Measurements from ENCODE around the gene SLC25A38.
"Not testable (repeated sequence)": the region's sequence is repeated elsewhere in the genome, so short reads cannot be mapped to it uniquely, and the experiment has no call there.

SLC25A38 gene

GRCh38 chr3:39383045-39383880 lies at the start of gene SLC25A38:
Gene SLC25A38, plus strand, starts transcription at chr3:39383370. Its CDS starts 355 bp downstream, at chr3:39383725.
- peak; percentile 96 for DNase-seq

- DNase-seq = no peak
Measured at GRCh38 chr3:39333607-39334006, 49.6 kb upstream of the SLC25A38 start.

- DNase-seq = no peak
Measured at GRCh38 chr3:39334205-39334604, 49.0 kb upstream of the SLC25A38 start.

GRCh38 chr3:39338201-39338600 lies 45.0 kb upstream of the SLC25A38 start:
- DNase-seq = no peak

- DNase-seq = no peak
Measured at GRCh38 chr3:39339086-39339485, 44.1 kb upstream of the SLC25A38 start.

GRCh38 chr3:39343076-39343717 lies 40.0 kb upstream of the SLC25A38 start:
- DNase-seq = no peak

- DNase-seq = no peak
Measured at GRCh38 chr3:39343760-39344159, 39.4 kb upstream of the SLC25A38 start.

- DNase-seq = no peak
Measured at GRCh38 chr3:39344746-39345344, 38.3 kb upstream of the SLC25A38 start.

GRCh38 chr3:39346785-39347585 lies 36.2 kb upstream of the SLC25A38 start:
- DNase-seq = peak; percentile 89

GRCh38 chr3:39347586-39347876 lies 35.6 kb upstream of the SLC25A38 start:
- no peak for DNase-seq

- DNase-seq = no peak
Measured at GRCh38 chr3:39349080-39349479, 34.1 kb upstream of the SLC25A38 start.

- peak; percentile 96 for DNase-seq
Measured at GRCh38 chr3:39350714-39351113, 32.5 kb upstream of the SLC25A38 start.

- peak; percentile 56 for DNase-seq
Measured at GRCh38 chr3:39351134-39351533, 32.0 kb upstream of the SLC25A38 start.

GRCh38 chr3:39353168-39353927 lies 29.8 kb upstream of the SLC25A38 start:
- peak; percentile 87 for DNase-seq

GRCh38 chr3:39358333-39358732 lies 24.8 kb upstream of the SLC25A38 start:
- peak; percentile 67 for DNase-seq

- peak; percentile 88 for DNase-seq
Measured at GRCh38 chr3:39361252-39361927, 21.8 kb upstream of the SLC25A38 start.

GRCh38 chr3:39362192-39362591 lies 21.0 kb upstream of the SLC25A38 start:
- no peak for DNase-seq

GRCh38 chr3:39362812-39363211 lies 20.4 kb upstream of the SLC25A38 start:
- no peak for DNase-seq

- not testable (repeated sequence) for DNase-seq
Measured at GRCh38 chr3:39370450-39370849, 12.7 kb upstream of the SLC25A38 start.

GRCh38 chr3:39372833-39373232 lies 10.3 kb upstream of the SLC25A38 start:
- DNase-seq = no peak

- no peak for DNase-seq
Measured at GRCh38 chr3:39376959-39377634, 6.1 kb upstream of the SLC25A38 start.

All from hematopoietic multipotent progenitor cell treated with erythropoietin and hydrocortisone succinate and interleukin-3 and kit ligand, for 4 days (in vitro differentiated cells).